Panc1 (cell line): ENCODE data around the gene METTL6.

Experiments used
- POLR2AphosphoS5 ChIP-seq: IDR thresholded peaks from 2 replicates; pipeline ENCODE4 v1.6.1; 2012; ENCODE audit warnings: mild to moderate bottlenecking, low read depth, low read length, moderate library complexity
- TF ChIP-seq, protein P1 (sequence below): fragments of 450-650 bp; IDR thresholded peaks from 2 replicates; pipeline ENCODE4 v1.5.1; 2017; ENCODE audit warnings: mild to moderate bottlenecking

- TF ChIP-seq, protein P1, sequence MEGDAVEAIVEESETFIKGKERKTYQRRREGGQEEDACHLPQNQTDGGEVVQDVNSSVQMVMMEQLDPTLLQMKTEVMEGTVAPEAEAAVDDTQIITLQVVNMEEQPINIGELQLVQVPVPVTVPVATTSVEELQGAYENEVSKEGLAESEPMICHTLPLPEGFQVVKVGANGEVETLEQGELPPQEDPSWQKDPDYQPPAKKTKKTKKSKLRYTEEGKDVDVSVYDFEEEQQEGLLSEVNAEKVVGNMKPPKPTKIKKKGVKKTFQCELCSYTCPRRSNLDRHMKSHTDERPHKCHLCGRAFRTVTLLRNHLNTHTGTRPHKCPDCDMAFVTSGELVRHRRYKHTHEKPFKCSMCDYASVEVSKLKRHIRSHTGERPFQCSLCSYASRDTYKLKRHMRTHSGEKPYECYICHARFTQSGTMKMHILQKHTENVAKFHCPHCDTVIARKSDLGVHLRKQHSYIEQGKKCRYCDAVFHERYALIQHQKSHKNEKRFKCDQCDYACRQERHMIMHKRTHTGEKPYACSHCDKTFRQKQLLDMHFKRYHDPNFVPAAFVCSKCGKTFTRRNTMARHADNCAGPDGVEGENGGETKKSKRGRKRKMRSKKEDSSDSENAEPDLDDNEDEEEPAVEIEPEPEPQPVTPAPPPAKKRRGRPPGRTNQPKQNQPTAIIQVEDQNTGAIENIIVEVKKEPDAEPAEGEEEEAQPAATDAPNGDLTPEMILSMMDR = no peak
- no peak for TF ChIP-seq POLR2AphosphoS5
Measured at GRCh38 chr3:15443826-15444524, 16.6 kb upstream of the METTL6 start.
